Thyroid gland (tissue), 4 donors: ENCODE data around the gene RPL38.

Experiments
- POLR2A ChIP-seq, 2 donors: fragments of 450-650 bp; IDR thresholded peaks; one replicate each; pipeline ENCODE4 v1.6.1; 2017; ENCODE audit warnings: antibody characterized with exemption in 2 of 2, mild to moderate bottlenecking in 2 of 2, moderate library complexity in 1 of 2
- TF ChIP-seq, protein P1 (sequence below), 6 experiments: fragments of 200-600 bp in 3 of 6; fragments of 450-650 bp in 3 of 6; sonication (generic) in 3 of 6; IDR thresholded peaks; one replicate each; pipeline ENCODE4 v1.5.1; 2016 to 2019; ENCODE audit warnings: antibody characterized with exemption in 6 of 6, mild to moderate bottlenecking in 2 of 6, inconsistent platforms in 1 of 6, moderate library complexity in 1 of 6

DNA sequence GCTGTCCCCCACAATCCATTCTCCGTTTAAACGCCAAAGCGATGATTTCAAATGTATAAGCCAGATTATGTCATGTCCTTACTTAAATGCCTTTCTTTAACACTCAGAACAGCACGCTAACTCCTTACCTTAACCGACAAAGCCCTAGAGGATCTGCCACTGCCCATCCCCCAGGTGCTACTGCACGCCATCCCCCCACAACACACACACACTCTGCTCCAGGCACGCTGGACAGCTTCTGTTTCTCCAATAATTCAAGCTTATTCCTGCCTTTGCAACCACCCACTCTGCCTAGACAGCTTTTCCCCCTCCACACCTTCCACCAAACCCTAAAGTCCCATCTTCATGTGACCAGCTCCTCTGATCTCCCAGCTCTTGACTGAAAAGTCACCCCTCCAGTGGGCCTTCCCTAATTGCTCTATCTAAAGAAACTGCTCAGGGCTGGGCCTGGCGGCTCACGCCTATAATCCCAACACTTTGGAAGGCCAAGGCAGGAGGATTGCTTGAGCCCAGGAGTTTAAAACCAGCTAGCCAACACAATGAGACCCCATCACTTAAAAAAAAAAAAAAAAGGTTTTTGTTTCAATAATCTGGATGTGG is 38.9 kb upstream of the RPL38 start:
- no peak for TF ChIP-seq POLR2A (IDR thresholded peaks at IDR 0.05)
- TF ChIP-seq, protein P1, sequence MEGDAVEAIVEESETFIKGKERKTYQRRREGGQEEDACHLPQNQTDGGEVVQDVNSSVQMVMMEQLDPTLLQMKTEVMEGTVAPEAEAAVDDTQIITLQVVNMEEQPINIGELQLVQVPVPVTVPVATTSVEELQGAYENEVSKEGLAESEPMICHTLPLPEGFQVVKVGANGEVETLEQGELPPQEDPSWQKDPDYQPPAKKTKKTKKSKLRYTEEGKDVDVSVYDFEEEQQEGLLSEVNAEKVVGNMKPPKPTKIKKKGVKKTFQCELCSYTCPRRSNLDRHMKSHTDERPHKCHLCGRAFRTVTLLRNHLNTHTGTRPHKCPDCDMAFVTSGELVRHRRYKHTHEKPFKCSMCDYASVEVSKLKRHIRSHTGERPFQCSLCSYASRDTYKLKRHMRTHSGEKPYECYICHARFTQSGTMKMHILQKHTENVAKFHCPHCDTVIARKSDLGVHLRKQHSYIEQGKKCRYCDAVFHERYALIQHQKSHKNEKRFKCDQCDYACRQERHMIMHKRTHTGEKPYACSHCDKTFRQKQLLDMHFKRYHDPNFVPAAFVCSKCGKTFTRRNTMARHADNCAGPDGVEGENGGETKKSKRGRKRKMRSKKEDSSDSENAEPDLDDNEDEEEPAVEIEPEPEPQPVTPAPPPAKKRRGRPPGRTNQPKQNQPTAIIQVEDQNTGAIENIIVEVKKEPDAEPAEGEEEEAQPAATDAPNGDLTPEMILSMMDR (IDR thresholded peaks at IDR 0.05), result no peak
